Heart right ventricle (tissue), 16 donors: ENCODE measurements around the gene MDN1. TPM values are rescaled to one million over a fixed set of nuclear protein-coding genes. Genes with fewer than 3 reads are reported as not detected.

Experiments used
- ATAC-seq, 8 donors: fragments of 200-7000 bp; cut with Tn5 transposase; one replicate each; pipeline ENCODE4 v1.9.1; 2020; ENCODE audit warnings: mild to moderate bottlenecking in 8 of 8, moderate library complexity in 8 of 8, moderate number of reproducible peaks in 1 of 8
- DNase-seq, 2 donors: peaks; one replicate each; pipeline ENCODE4 v3.0.0-alpha.2; 2020
- H3K27ac ChIP-seq, 10 donors: fragments of 200-600 bp; sonication (generic) in 2 of 10; one replicate each; pipeline versions ENCODE4 v1.5.0 to v1.8.0; 2020 to 2022; ENCODE audit warnings: mild to moderate bottlenecking in 3 of 10
- H3K27me3 ChIP-seq, 7 donors: fragments of 200-600 bp; one replicate each; pipeline ENCODE4 v1.8.0; 2021 to 2022; ENCODE audit warnings: mild to moderate bottlenecking in 2 of 7
- H3K36me3 ChIP-seq, 9 donors: fragments of 200-600 bp; sonication (generic) in 1 of 9; one replicate each; pipeline versions ENCODE4 v1.5.0 to v1.8.0; 2020 to 2022; ENCODE audit warnings: mild to moderate bottlenecking in 2 of 9
- H3K4me1 ChIP-seq, 9 donors: fragments of 200-600 bp; sonication (generic) in 1 of 9; one replicate each; pipeline versions ENCODE4 v1.5.0 to v1.8.0; 2020 to 2022; ENCODE audit warnings: mild to moderate bottlenecking in 4 of 9
- H3K4me3 ChIP-seq, 10 donors: fragments of 200-600 bp; sonication (generic) in 2 of 10; one replicate each; pipeline versions ENCODE4 v1.5.0 to v1.8.0; 2020 to 2022; ENCODE audit warnings: mild to moderate bottlenecking in 7 of 10, moderate library complexity in 2 of 10
- H3K9me3 ChIP-seq, 11 donors: fragments of 200-600 bp in 10 of 11; sonication (generic) in 2 of 11; one replicate each; pipeline versions ENCODE4 v1.5.0 to v1.8.0; 2013 to 2022; ENCODE audit warnings: mild to moderate bottlenecking in 2 of 11, control low read depth in 1 of 11, moderate library complexity in 1 of 11
- WGBS, 2 donors: extraction: QIAGEN DNeasy Blood & Tissue Kit; methylation state at CpG; one replicate each; pipeline ENCODE4 v1.1.7; 2013; ENCODE audit warnings: inconsistent platforms in 1 of 2; 5-methylcytosine and 5-hydroxymethylcytosine counted together
- intact Hi-C, 10 donors: fragments of 100-400 bp; cut with DNase I; formaldehyde crosslinking; loops; one replicate each; pipeline versions ENCODE4 v1.11.1 to v1.14.2; 2022
- polyA plus RNA-seq, 2 donors: library from polyadenylated mRNA; stranded (reverse); fragments of 200-250 nt; gene quantifications; one replicate each; pipeline ENCODE4 v1.2.3, GENCODE V29; 2013
- total RNA-seq, 10 donors: library from RNA; stranded (reverse); fragmentation: NEBNext Ultra II Directional in 3 of 10; extraction: Animal tissue kit (Norgen Biotek cat#: 25700) in 3 of 10; gene quantifications; one replicate each; pipeline versions ENCODE4 v1.2.1 to v1.2.4, GENCODE V29; 2021 to 2023
- TF ChIP-seq, protein P1 (sequence below), 9 donors: fragments of 200-600 bp; sonication (generic) in 2 of 9; IDR thresholded peaks; one replicate each; pipeline versions ENCODE4 v1.5.0 to v1.8.0; 2021 to 2022; ENCODE audit warnings: antibody characterized with exemption in 9 of 9, mild to moderate bottlenecking in 5 of 9, moderate library complexity in 1 of 9
- donor health status: Arrhythmogenic right ventricular cardiomyopathy.
- donor health status: ischemic (EF 13 %, LVEDD 7.1; RV severe dilation, severe dysfunction).
- donor health status: healthy with polysubstance abuse.
- donor health status: DM: no; HTN: yes; CAD: no.
- donor health status: DM: no; HTN: no; CAD: no.
- donor health status: ischemic (EF 25% LVEDD 6.9; RV normal size, moderate dysfunction).
- donor health status: ischemic (EF 25% LVEDD 5.7; RV mildly dilated, moderate dysfunction).
- donor health status: healthy.
- donor health status: DM: yes; HTN: yes; CAD: no.
- donor health status: Ischemic cardiomyopathy.
- donor health status: ischemic (EF 35%, LVEDD 5.7; RV mildly dilated, moderate dysfunction).
- donor health status: nonischemic (EF 11% LVEDD 7.7; RV severe dilation, severe dysfunction).
- donor health status: DM: yes; HTN: yes; CAD: no.
- donor health status: PGD.
- donor health status: ischemic (EF 29% LVEDD 5.4; RV normal size, mild dysfunction).
- donor health status: nonischemic (EF 23%, LVEDD 6.1; RV moderate dilation, normal function).

MDN1 gene
- total and polyA plus RNA-seq, 12 donors, result 8.6 to 41.2 (median 27.5) TPM

DNA sequence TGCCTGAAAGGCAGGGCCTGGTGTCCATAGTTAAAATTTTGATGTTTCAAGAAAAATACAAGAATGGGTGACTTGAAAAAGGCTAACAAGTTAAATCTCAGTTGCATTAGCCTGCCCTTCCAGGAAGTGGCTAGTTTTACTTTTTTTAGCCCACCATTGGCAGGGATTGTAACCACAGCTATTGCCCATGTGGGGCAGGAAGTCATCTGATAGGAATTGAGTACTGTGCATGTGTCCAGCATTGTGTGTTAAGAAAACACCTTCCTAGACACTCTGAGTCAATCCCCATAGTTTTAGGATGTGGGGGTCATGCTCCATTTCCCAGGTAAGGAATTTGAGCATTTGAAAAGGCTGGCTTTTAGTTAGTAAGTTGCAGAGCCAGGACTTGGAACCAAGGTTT, 207.9 kb downstream of the MDN1 start:
- intact Hi-C loops, result loop anchor here in 6 of 10 donors (5.0 to 10.0 kb wide), 4 partner anchors 179 to 637 kb away; partner anchors contain the start of gene ANKRD6 (in 3 of the 6)

DNA sequence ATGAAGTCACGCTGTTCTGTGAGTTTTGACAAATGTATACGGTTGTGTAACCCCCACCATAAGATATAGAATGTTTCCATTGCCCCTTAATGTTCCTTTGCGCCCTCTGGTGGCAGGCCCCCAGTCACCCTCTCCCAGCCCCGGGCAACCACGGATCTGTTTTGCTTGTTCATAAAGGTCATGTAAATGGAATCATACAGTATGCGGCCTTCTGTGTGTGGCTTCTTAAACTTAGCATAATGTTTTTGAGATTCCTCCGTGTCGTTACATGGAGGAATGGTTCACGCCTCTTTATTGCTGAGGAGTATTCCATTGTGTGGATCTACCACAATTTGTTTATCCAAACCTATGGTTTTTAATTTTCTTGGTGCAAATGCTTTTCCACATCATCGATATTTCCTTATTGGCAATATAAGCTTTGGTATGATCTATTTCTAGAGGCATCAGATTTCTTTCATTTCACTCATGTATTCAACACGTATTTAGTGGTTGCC, 209.4 kb downstream of the MDN1 start:
- WGBS, 2 donors, result 44 to 51% methylated on average over 11 of the region's 11 CpGs
- Histone ChIP-seq H3K4me3 (no peak overlapping the region), H3K27me3 (no peaks in the 10 kb centered on the region), H3K36me3 (peaks cover 0 to 38% (median 0%) of the 10 kb centered on the region in 9 donors), H3K27ac (no peak overlapping the region), H3K9me3 (no peaks in the 10 kb centered on the region), H3K4me1 (no peaks in the 10 kb centered on the region)
- TF ChIP-seq, protein P1, sequence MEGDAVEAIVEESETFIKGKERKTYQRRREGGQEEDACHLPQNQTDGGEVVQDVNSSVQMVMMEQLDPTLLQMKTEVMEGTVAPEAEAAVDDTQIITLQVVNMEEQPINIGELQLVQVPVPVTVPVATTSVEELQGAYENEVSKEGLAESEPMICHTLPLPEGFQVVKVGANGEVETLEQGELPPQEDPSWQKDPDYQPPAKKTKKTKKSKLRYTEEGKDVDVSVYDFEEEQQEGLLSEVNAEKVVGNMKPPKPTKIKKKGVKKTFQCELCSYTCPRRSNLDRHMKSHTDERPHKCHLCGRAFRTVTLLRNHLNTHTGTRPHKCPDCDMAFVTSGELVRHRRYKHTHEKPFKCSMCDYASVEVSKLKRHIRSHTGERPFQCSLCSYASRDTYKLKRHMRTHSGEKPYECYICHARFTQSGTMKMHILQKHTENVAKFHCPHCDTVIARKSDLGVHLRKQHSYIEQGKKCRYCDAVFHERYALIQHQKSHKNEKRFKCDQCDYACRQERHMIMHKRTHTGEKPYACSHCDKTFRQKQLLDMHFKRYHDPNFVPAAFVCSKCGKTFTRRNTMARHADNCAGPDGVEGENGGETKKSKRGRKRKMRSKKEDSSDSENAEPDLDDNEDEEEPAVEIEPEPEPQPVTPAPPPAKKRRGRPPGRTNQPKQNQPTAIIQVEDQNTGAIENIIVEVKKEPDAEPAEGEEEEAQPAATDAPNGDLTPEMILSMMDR (IDR thresholded peaks at IDR 0.05), result peak; percentile 61 to 91 (median 87)
- peak in 7 of 8 donors; percentile 59 to 84 (median 77) for ATAC-seq
- DNase-seq, result peak; percentile 67 to 74
- intact Hi-C loops, result loop anchor here in 8 of 10 donors (1.0 to 10.0 kb wide), 7 partner anchors 175 to 635 kb away; partner anchors contain the start of gene ANKRD6 (in 6 of the 8)

More for the DNA sequence above, 207.9 kb downstream of the MDN1 start:
- no peaks in the 10 kb centered on the region for H3K4me1 ChIP-seq
- TF ChIP-seq, protein P1 (IDR thresholded peaks at IDR 0.05), result no peak
- no peaks in the 10 kb centered on the region for H3K9me3 ChIP-seq
- H3K36me3 ChIP-seq, result peaks cover 0 to 31% (median 0%) of the 10 kb centered on the region in 9 donors
- no peak overlapping the region for H3K27ac ChIP-seq
- H3K27me3 ChIP-seq, result no peaks in the 10 kb centered on the region
- no peak overlapping the region for H3K4me3 ChIP-seq
- no peak for DNase-seq
- ATAC-seq, result no peak

DNA sequence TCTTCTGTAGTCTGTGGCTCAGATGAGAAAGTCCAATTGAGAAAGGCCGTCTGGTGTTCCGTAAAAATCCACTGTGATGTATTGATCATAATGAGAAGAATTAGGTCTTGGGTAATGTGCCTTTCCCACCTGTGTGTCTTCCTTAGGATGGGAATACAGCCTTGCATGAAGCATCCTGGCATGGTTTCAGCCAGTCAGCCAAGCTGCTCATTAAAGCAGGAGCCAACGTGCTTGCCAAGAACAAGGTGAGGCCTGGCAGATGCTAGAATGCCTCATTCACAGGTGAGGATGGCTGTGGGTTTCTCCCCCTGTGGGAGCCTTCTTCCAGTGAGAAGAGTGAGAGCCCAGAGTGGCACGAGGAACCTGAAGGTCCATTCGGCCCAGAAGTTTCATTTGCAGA, 213.7 kb downstream of the MDN1 start:
- Histone ChIP-seq H3K9me3 (no peaks in the 10 kb centered on the region), H3K4me3 (no peak overlapping the region), H3K27me3 (no peaks in the 10 kb centered on the region), H3K4me1 (no peaks in the 10 kb centered on the region), H3K27ac (no peak overlapping the region), H3K36me3 (peaks cover 0 to 31% (median 0%) of the 10 kb centered on the region in 9 donors)
- intact Hi-C loops, result no loop called here
- no peak for ATAC-seq
- DNase-seq, result no peak
- 93 to 94% methylated on average over 5 of the region's 5 CpGs for WGBS, 2 donors
- TF ChIP-seq, protein P1 (IDR thresholded peaks at IDR 0.05), result no peak

DNA sequence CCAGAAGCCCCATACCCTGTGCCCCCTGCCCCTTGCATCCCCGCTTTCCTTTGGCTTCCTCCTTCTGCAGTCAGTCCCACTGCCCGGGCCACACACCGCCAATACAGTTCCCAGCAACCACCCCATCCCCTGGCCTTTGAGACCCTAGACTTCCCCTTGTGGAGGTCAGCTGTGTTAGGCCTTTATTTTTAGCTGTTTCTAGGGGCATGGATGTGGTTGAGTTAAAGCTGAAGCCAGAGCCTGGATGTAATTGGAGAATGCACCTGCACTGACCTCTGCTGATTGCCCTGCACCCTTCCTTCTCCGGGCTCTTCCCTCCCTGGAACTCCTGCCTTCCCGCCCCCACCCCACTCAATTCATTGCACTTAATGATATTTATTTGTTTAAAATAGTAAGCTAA, 214.9 kb downstream of the MDN1 start:
- Histone ChIP-seq H3K36me3 (peaks cover 0 to 31% (median 0%) of the 10 kb centered on the region in 9 donors), H3K9me3 (no peaks in the 10 kb centered on the region), H3K4me3 (no peak overlapping the region), H3K27me3 (no peaks in the 10 kb centered on the region), H3K27ac (no peak overlapping the region), H3K4me1 (peaks cover 0 to 3% (median 0%) of the 10 kb centered on the region in 9 donors)
- intact Hi-C loops, result loop anchor here in 1 of 10 donors (1.0 kb wide), 1 partner anchor 9 kb away; no protein-coding TSS in a partner anchor
- ATAC-seq (no peak), DNase-seq (no peak)
- WGBS, 2 donors, result 82 to 87% methylated on average over 5 of the region's 5 CpGs
- TF ChIP-seq, protein P1 (IDR thresholded peaks at IDR 0.05), result no peak
